Gastroesophageal sphincter (tissue), 3 donors: ENCODE measurements around the gene THRB.

Source experiments
- CTCF ChIP-seq, 4 experiments: fragments of 200-600 bp in 2 of 4; fragments of 450-650 bp in 2 of 4; sonication (generic) in 1 of 4; IDR thresholded peaks; one replicate each; pipeline ENCODE4 v1.5.1; 2017 to 2019; ENCODE audit warnings: antibody characterized with exemption in 4 of 4, mild to moderate bottlenecking in 2 of 4, moderate library complexity in 2 of 4
- EP300 ChIP-seq: sonication (generic); formaldehyde crosslinking; IDR thresholded peaks from one replicate; pipeline ENCODE4 v1.6.1; 2017; ENCODE audit warnings: antibody characterized with exemption, mild to moderate bottlenecking
- POLR2A ChIP-seq, 2 donors: fragments of 450-650 bp; IDR thresholded peaks; one replicate each; pipeline ENCODE4 v1.6.1; 2017; ENCODE audit warnings: antibody characterized with exemption in 2 of 2, mild to moderate bottlenecking in 2 of 2, moderate library complexity in 1 of 2
- POLR2AphosphoS5 ChIP-seq: sonication (generic); formaldehyde crosslinking; IDR thresholded peaks from one replicate; pipeline ENCODE4 v1.6.1; 2017; ENCODE audit warnings: antibody characterized with exemption

GRCh38 chr3:24235121-24235520 is 259.5 kb downstream of the THRB start:
- no peak for TF ChIP-seq CTCF (IDR thresholded peaks at IDR 0.05)
- TF ChIP-seq POLR2AphosphoS5 = no peak
- no peak for TF ChIP-seq POLR2A (IDR thresholded peaks at IDR 0.05)
- no peak for TF ChIP-seq EP300
